ENCODE measurements around the gene RASD1.

- no peak for TF ChIP-seq CTCF (IDR thresholded peaks at IDR 0.05)
- TF ChIP-seq EP300 (IDR thresholded peaks at IDR 0.05) = peak in 1 of 2 donors; percentile 28
These were observed 2.2 kb downstream of the RASD1 start for GRCh38 chr17:17493986-17494466.
